Measurements from ENCODE around the gene XRCC6.
A peak's percentile ranks its signal among the peaks of the same experiment; 100 is the strongest.
"Not testable (repeated sequence)": the region's sequence is repeated elsewhere in the genome, so short reads cannot be mapped to it uniquely, and the experiment has no call there.

The XRCC6 gene

DNA sequence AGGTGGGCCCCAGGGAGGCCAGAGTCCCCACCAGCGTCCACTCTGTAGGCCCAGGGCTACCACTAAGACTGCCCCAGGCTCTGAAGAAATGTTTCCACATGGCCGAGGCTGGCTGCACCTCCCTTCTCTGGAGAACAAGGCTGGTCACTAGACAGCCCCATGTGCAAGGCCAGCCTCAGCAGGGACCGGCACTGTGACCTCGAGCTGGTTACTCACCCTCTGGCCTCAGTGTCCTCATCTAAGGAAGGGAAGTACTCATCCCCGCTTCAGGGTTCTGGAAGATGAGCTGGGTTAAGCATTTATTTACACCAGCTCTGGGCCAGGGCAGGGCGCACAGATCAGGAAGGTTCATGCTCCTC, 41.1 kb upstream of the XRCC6 start:
- Histone ChIP-seq H3K27me3 (ENCODE audit: control insufficient read depth in 1 of 2, insufficient read depth in 2 of 2, low read length in 2 of 2) (no peaks in the 10 kb centered on the region), H3K4me1 (ENCODE audit: control insufficient read depth in 1 of 2, insufficient read depth in 2 of 2, low read length in 2 of 2) (no peaks in the 10 kb centered on the region), H3K9me3 (ENCODE audit: control insufficient read depth in 1 of 2, low read length in 2 of 2) (no peaks in the 10 kb centered on the region), H3K36me3 (ENCODE audit: control insufficient read depth in 1 of 2, insufficient read depth in 2 of 2, low read length in 2 of 2) (peaks cover 30 to 80% of the 10 kb centered on the region in 2 donors), H3K27ac (ENCODE audit: low read depth, low read length) (no peak overlapping the region), H3K4me3 (ENCODE audit: low read depth in 1 of 2, low read length in 2 of 2) (no peak overlapping the region), H3K9ac (ENCODE audit: low read depth in 1 of 2, low read length in 2 of 2) (no peak overlapping the region)

GRCh38 chr22:41582694-41583093, 38.4 kb upstream of the XRCC6 start:
- Histone ChIP-seq H3K36me3 (ENCODE audit: control insufficient read depth in 1 of 2, insufficient read depth in 2 of 2, low read length in 2 of 2) (peaks cover 24 to 61% of the 10 kb centered on the region in 2 donors), H3K9me3 (ENCODE audit: control insufficient read depth in 1 of 2, low read length in 2 of 2) (no peaks in the 10 kb centered on the region), H3K4me1 (ENCODE audit: control insufficient read depth in 1 of 2, insufficient read depth in 2 of 2, low read length in 2 of 2) (no peaks in the 10 kb centered on the region), H3K4me3 (ENCODE audit: low read depth in 1 of 2, low read length in 2 of 2) (no peak overlapping the region), H3K9ac (ENCODE audit: low read depth in 1 of 2, low read length in 2 of 2) (no peak overlapping the region), H3K27me3 (ENCODE audit: control insufficient read depth in 1 of 2, insufficient read depth in 2 of 2, low read length in 2 of 2) (no peaks in the 10 kb centered on the region), H3K27ac (ENCODE audit: low read depth, low read length) (no peak overlapping the region)

- H3K4me3 ChIP-seq (ENCODE audit: low read depth in 1 of 2, low read length in 2 of 2): no peak overlapping the region
- peaks cover 8 to 15% of the 10 kb centered on the region in 2 donors for H3K4me1 ChIP-seq (ENCODE audit: control insufficient read depth in 1 of 2, insufficient read depth in 2 of 2, low read length in 2 of 2)
- H3K27me3 ChIP-seq (ENCODE audit: control insufficient read depth in 1 of 2, insufficient read depth in 2 of 2, low read length in 2 of 2): no peaks in the 10 kb centered on the region
- H3K27ac ChIP-seq (ENCODE audit: low read depth, low read length): no peak overlapping the region
- no peak overlapping the region for H3K9ac ChIP-seq (ENCODE audit: low read depth in 1 of 2, low read length in 2 of 2)
- peaks cover 23 to 40% of the 10 kb centered on the region in 2 donors for H3K36me3 ChIP-seq (ENCODE audit: control insufficient read depth in 1 of 2, insufficient read depth in 2 of 2, low read length in 2 of 2)
- no peaks in the 10 kb centered on the region for H3K9me3 ChIP-seq (ENCODE audit: control insufficient read depth in 1 of 2, low read length in 2 of 2)
Measured at GRCh38 chr22:41584881-41585280, 36.2 kb upstream of the XRCC6 start.

- Histone ChIP-seq H3K27me3 (ENCODE audit: control insufficient read depth in 1 of 2, insufficient read depth in 2 of 2, low read length in 2 of 2) (no peaks in the 10 kb centered on the region), H3K36me3 (ENCODE audit: control insufficient read depth in 1 of 2, insufficient read depth in 2 of 2, low read length in 2 of 2) (peaks cover 18 to 34% of the 10 kb centered on the region in 2 donors), H3K27ac (ENCODE audit: low read depth, low read length) (no peak overlapping the region)
Measured at GRCh38 chr22:41585898-41586297, 35.2 kb upstream of the XRCC6 start.

DNA sequence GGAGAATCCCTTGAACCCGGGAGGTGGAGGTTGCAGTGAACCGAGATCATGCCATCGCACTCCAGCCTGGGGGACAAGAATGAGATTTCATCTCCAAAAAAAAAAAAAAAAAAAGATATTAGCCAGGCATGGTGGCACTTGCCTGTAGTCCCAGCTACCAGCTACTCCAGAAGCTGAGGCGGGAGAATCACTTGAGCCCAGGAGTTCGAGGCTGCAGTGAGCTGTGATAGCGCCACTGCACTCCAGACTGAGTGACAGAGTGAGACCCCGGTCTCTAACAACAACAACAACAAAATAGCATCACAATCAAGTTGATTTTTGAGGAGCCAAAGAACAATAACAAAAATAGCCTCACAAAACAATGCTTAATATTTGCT, 33.8 kb upstream of the XRCC6 start:
- Histone ChIP-seq H3K9ac (ENCODE audit: low read depth in 1 of 2, low read length in 2 of 2) (no peak overlapping the region), H3K4me3 (ENCODE audit: low read depth in 1 of 2, low read length in 2 of 2) (no peak overlapping the region)

More at GRCh38 chr22:41585898-41586297, 35.2 kb upstream of the XRCC6 start:
- Histone ChIP-seq H3K9me3 (ENCODE audit: control insufficient read depth in 1 of 2, low read length in 2 of 2) (no peaks in the 10 kb centered on the region), H3K4me1 (ENCODE audit: control insufficient read depth in 1 of 2, insufficient read depth in 2 of 2, low read length in 2 of 2) (peaks cover 8 to 15% of the 10 kb centered on the region in 2 donors), H3K4me3 (ENCODE audit: low read depth in 1 of 2, low read length in 2 of 2) (no peak overlapping the region), H3K9ac (ENCODE audit: low read depth in 1 of 2, low read length in 2 of 2) (no peak overlapping the region)

DNA sequence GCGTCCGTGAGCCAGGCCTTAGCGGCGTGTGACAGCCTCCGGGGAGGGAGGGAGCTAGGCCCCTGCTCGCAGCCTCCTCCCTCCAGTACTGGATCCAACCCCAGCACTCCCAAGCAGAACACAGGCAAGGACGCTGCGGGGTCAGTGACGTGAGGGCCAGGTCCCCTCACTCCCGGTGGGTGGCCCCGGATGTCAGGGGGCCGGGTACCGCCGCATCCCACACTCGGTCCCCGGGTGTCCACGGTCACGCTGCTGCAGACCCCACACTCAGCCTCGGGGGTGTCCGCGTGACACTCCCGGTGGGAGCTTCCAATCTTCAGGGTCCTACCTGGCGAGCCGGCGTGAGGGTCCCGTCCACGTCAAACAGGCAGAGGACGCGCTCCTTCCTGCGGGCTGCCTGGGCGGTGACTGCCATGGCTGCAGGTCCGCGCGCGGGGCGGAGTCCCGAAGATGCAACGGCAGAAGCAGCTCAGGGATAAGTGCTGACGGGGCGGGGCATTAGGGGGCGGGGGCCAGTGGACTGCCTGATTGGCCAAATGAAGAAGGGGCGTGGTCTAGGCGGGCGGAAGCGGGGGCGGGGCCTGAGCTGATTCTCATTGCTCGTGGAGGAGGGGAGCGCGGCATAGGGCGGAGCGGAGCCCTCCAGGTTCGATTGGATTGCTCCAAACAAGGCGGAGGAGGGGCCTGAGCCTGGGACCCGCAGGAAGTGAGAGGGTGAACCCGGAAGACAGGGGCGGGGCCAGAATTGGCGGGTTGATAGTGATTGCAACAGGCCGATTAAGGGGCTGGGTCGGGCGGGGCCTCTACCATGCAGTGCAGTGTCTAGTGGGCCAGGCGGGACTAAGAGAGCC, 31.5 kb upstream of the XRCC6 start, which contains the start of gene PMM1:
Gene PMM1 (minus strand): TSS at position 450 of the 851 bp plus-strand sequence. CDS start 35 bp downstream, at position 415.
- Histone ChIP-seq H3K36me3 (ENCODE audit: control insufficient read depth in 1 of 2, insufficient read depth in 2 of 2, low read length in 2 of 2) (peaks cover 5 to 10% of the 10 kb centered on the region in 2 donors), H3K4me1 (ENCODE audit: control insufficient read depth in 1 of 2, insufficient read depth in 2 of 2, low read length in 2 of 2) (peaks cover 8 to 15% of the 10 kb centered on the region in 2 donors), H3K27me3 (ENCODE audit: control insufficient read depth in 1 of 2, insufficient read depth in 2 of 2, low read length in 2 of 2) (no peaks in the 10 kb centered on the region), H3K4me3 (ENCODE audit: low read depth in 1 of 2, low read length in 2 of 2) (peak within 1 kb of the TSS; percentile 97), H3K27ac (ENCODE audit: low read depth, low read length) (peak within 1 kb of the TSS; percentile 59), H3K9me3 (ENCODE audit: control insufficient read depth in 1 of 2, low read length in 2 of 2) (no peaks in the 10 kb centered on the region), H3K9ac (ENCODE audit: low read depth in 1 of 2, low read length in 2 of 2) (peak within 1 kb of the TSS; percentile 83 to 87)

More for the DNA sequence above, 33.8 kb upstream of the XRCC6 start:
- peaks cover 8 to 15% of the 10 kb centered on the region in 2 donors for H3K4me1 ChIP-seq (ENCODE audit: control insufficient read depth in 1 of 2, insufficient read depth in 2 of 2, low read length in 2 of 2)
- H3K36me3 ChIP-seq (ENCODE audit: control insufficient read depth in 1 of 2, insufficient read depth in 2 of 2, low read length in 2 of 2): peaks cover 18 to 27% of the 10 kb centered on the region in 2 donors
- H3K9me3 ChIP-seq (ENCODE audit: control insufficient read depth in 1 of 2, low read length in 2 of 2): no peaks in the 10 kb centered on the region
- H3K27ac ChIP-seq (ENCODE audit: low read depth, low read length): peak overlapping the region; percentile 59
- no peaks in the 10 kb centered on the region for H3K27me3 ChIP-seq (ENCODE audit: control insufficient read depth in 1 of 2, insufficient read depth in 2 of 2, low read length in 2 of 2)

DNA sequence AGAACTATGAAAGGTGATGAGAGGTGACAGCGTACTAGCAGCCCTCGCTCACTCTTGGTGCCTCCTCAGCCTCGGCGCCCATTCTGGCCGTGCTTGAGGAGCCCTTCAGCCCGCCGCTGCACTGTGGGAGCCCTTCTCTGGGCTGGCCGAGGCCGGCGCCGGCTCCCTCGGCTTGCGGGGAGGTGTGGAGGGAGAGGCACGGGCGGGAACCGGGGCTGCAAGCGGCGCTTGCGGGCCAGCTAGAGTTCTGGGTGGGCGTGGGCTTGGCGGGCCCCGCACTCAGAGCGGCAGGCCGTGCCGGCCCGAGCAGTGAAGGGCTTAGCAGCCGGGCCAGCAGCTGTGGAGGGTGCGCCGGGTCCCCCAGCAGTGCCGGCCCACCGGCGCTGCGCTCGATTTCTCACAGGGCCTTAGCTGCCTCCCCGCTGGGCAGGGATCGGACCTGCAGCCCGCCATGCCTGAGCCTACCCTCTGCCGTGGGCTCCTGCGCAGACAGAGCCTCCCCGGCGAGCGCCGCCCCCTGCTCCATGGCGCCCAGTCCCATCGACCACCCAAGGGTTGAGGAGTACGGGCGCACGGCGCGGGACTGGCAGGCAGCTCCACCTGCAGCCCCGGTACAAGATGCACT, 27.6 kb upstream of the XRCC6 start:
- not testable (repeated sequence) for H3K9me3 ChIP-seq (ENCODE audit: control insufficient read depth in 1 of 2, low read length in 2 of 2); H3K27ac ChIP-seq (ENCODE audit: low read depth, low read length); H3K4me3 ChIP-seq (ENCODE audit: low read depth in 1 of 2, low read length in 2 of 2); H3K36me3 ChIP-seq (ENCODE audit: control insufficient read depth in 1 of 2, insufficient read depth in 2 of 2, low read length in 2 of 2); H3K27me3 ChIP-seq (ENCODE audit: control insufficient read depth in 1 of 2, insufficient read depth in 2 of 2, low read length in 2 of 2); H3K9ac ChIP-seq (ENCODE audit: low read depth in 1 of 2, low read length in 2 of 2)
- H3K4me1 ChIP-seq (ENCODE audit: control insufficient read depth in 1 of 2, insufficient read depth in 2 of 2, low read length in 2 of 2): peaks cover 13 to 17% of the 10 kb centered on the region in 2 donors

GRCh38 chr22:41595703-41596102, 25.4 kb upstream of the XRCC6 start:
- H3K9me3 ChIP-seq (ENCODE audit: control insufficient read depth in 1 of 2, low read length in 2 of 2): no peaks in the 10 kb centered on the region
- peaks cover 6 to 8% of the 10 kb centered on the region in 2 donors for H3K4me1 ChIP-seq (ENCODE audit: control insufficient read depth in 1 of 2, insufficient read depth in 2 of 2, low read length in 2 of 2)
- no peak overlapping the region for H3K9ac ChIP-seq (ENCODE audit: low read depth in 1 of 2, low read length in 2 of 2)
- H3K36me3 ChIP-seq (ENCODE audit: control insufficient read depth in 1 of 2, insufficient read depth in 2 of 2, low read length in 2 of 2): peaks cover 5 to 14% of the 10 kb centered on the region in 2 donors
- H3K27me3 ChIP-seq (ENCODE audit: control insufficient read depth in 1 of 2, insufficient read depth in 2 of 2, low read length in 2 of 2): no peaks in the 10 kb centered on the region
- no peak overlapping the region for H3K27ac ChIP-seq (ENCODE audit: low read depth, low read length)
- no peak overlapping the region for H3K4me3 ChIP-seq (ENCODE audit: low read depth in 1 of 2, low read length in 2 of 2)

GRCh38 chr22:41596776-41597634, 24.1 kb upstream of the XRCC6 start:
- H3K9ac ChIP-seq (ENCODE audit: low read depth in 1 of 2, low read length in 2 of 2): no peak overlapping the region
- H3K27me3 ChIP-seq (ENCODE audit: control insufficient read depth in 1 of 2, insufficient read depth in 2 of 2, low read length in 2 of 2): no peaks in the 10 kb centered on the region
- peaks cover 6 to 8% of the 10 kb centered on the region in 2 donors for H3K4me1 ChIP-seq (ENCODE audit: control insufficient read depth in 1 of 2, insufficient read depth in 2 of 2, low read length in 2 of 2)
- no peaks in the 10 kb centered on the region for H3K9me3 ChIP-seq (ENCODE audit: control insufficient read depth in 1 of 2, low read length in 2 of 2)
- H3K36me3 ChIP-seq (ENCODE audit: control insufficient read depth in 1 of 2, insufficient read depth in 2 of 2, low read length in 2 of 2): peaks cover 5 to 16% of the 10 kb centered on the region in 2 donors
- no peak overlapping the region for H3K27ac ChIP-seq (ENCODE audit: low read depth, low read length)
- H3K4me3 ChIP-seq (ENCODE audit: low read depth in 1 of 2, low read length in 2 of 2): no peak overlapping the region

DNA sequence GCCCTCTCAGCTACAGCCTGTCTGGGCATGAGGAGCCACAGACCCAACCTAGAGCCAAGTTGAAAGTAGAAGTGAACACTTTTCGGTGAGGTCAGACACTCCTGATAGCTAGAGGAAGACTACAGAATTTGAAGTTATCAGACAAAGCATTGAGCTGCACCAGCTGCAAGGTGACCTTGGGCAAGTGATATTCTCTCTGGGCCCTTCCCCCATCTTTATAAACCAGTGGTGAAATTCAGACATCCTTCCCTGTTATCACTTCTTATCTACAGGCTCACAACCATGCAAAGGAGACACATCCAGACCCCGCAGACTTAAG, 23.5 kb upstream of the XRCC6 start:
- no peaks in the 10 kb centered on the region for H3K9me3 ChIP-seq (ENCODE audit: control insufficient read depth in 1 of 2, low read length in 2 of 2)
- H3K9ac ChIP-seq (ENCODE audit: low read depth in 1 of 2, low read length in 2 of 2): no peak overlapping the region
- no peaks in the 10 kb centered on the region for H3K27me3 ChIP-seq (ENCODE audit: control insufficient read depth in 1 of 2, insufficient read depth in 2 of 2, low read length in 2 of 2)
- no peak overlapping the region for H3K4me3 ChIP-seq (ENCODE audit: low read depth in 1 of 2, low read length in 2 of 2)
- peaks cover 10 to 22% of the 10 kb centered on the region in 2 donors for H3K36me3 ChIP-seq (ENCODE audit: control insufficient read depth in 1 of 2, insufficient read depth in 2 of 2, low read length in 2 of 2)
- peaks cover 6 to 8% of the 10 kb centered on the region in 2 donors for H3K4me1 ChIP-seq (ENCODE audit: control insufficient read depth in 1 of 2, insufficient read depth in 2 of 2, low read length in 2 of 2)
- no peak overlapping the region for H3K27ac ChIP-seq (ENCODE audit: low read depth, low read length)
